Measurements from ENCODE around the gene WIF1.

Gene WIF1

GRCh38 chr12:65082406-65082805 is 38.7 kb downstream of the WIF1 start:
- Histone ChIP-seq H3K27me3 (replicated peaks; ENCODE audit: control insufficient read depth, insufficient read depth, low read length) (peaks cover 15% of the 10 kb centered on the region), H3K9ac (ENCODE audit: low read length) (no peak overlapping the region), H3K4me1 (ENCODE audit: control insufficient read depth, insufficient read depth, low read length) (no peaks in the 10 kb centered on the region), H3K9me3 (ENCODE audit: control insufficient read depth, low read length) (peaks cover 3% of the 10 kb centered on the region), H3K4me3 (ENCODE audit: low read length) (no peak overlapping the region), H3K36me3 (ENCODE audit: control insufficient read depth, insufficient read depth, low read length, severe bottlenecking) (no peaks in the 10 kb centered on the region)
- no peak for DNase-seq (ENCODE audit: low read depth)

DNA sequence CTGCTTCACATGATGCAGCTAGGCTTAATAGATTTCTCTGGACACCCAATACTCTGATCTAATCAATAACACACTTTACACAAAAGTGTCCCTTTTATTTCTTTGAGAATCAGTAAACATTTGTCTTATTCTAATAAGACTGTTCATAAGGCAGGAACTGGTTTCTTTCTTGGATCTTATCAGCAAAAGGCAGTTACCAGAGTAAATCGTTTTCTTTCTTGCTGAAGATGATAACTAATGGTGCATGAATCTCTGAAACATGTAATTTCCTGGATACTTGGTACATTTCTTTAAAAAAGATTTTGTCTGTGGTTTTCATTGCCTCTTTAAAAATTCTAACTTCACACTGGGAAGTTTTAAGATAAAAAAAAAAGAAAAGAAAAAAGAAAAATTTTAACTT is 39.6 kb downstream of the WIF1 start:
- H3K36me3 ChIP-seq (ENCODE audit: control insufficient read depth, insufficient read depth, low read length, severe bottlenecking): no peaks in the 10 kb centered on the region
- no peaks in the 10 kb centered on the region for H3K4me1 ChIP-seq (ENCODE audit: control insufficient read depth, insufficient read depth, low read length)
- no peak overlapping the region for H3K4me3 ChIP-seq (ENCODE audit: low read length)
- DNase-seq (ENCODE audit: low read depth): no peak
- H3K27me3 ChIP-seq (replicated peaks; ENCODE audit: control insufficient read depth, insufficient read depth, low read length): peaks cover 16% of the 10 kb centered on the region
- H3K9ac ChIP-seq (ENCODE audit: low read length): no peak overlapping the region
- peaks cover 3% of the 10 kb centered on the region for H3K9me3 ChIP-seq (ENCODE audit: control insufficient read depth, low read length)

GRCh38 chr12:65074932-65075331 is 46.2 kb downstream of the WIF1 start:
- Histone ChIP-seq H3K9ac (ENCODE audit: low read length) (no peak overlapping the region), H3K27me3 (replicated peaks; ENCODE audit: control insufficient read depth, insufficient read depth, low read length) (peaks cover 18% of the 10 kb centered on the region), H3K4me1 (ENCODE audit: control insufficient read depth, insufficient read depth, low read length) (no peaks in the 10 kb centered on the region), H3K9me3 (ENCODE audit: control insufficient read depth, low read length) (no peaks in the 10 kb centered on the region), H3K36me3 (ENCODE audit: control insufficient read depth, insufficient read depth, low read length, severe bottlenecking) (no peaks in the 10 kb centered on the region), H3K4me3 (ENCODE audit: low read length) (no peak overlapping the region)
- DNase-seq (ENCODE audit: low read depth): no peak

DNA sequence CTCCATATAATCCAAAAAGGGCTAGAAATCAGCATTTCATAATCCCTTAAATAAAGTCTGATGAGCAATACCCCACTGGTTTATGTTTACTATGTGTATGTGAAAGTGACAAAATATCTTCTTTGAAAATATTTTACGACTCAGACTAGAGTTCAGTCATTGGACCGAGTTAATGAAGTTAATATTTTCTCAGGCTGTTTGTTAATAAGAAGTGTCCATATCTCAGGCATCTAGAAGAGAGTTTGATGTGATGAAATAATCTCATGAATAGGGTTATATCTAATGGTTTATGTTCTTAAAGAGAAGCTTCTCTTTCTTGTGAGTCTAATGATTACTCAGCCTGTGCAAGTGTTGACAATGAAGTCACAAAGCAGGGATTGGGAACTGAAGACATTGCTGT is 51.8 kb downstream of the WIF1 start:
- H3K27me3 ChIP-seq (replicated peaks; ENCODE audit: control insufficient read depth, insufficient read depth, low read length): peaks cover 11% of the 10 kb centered on the region
- H3K9me3 ChIP-seq (ENCODE audit: control insufficient read depth, low read length): no peaks in the 10 kb centered on the region
- H3K36me3 ChIP-seq (ENCODE audit: control insufficient read depth, insufficient read depth, low read length, severe bottlenecking): no peaks in the 10 kb centered on the region

DNA sequence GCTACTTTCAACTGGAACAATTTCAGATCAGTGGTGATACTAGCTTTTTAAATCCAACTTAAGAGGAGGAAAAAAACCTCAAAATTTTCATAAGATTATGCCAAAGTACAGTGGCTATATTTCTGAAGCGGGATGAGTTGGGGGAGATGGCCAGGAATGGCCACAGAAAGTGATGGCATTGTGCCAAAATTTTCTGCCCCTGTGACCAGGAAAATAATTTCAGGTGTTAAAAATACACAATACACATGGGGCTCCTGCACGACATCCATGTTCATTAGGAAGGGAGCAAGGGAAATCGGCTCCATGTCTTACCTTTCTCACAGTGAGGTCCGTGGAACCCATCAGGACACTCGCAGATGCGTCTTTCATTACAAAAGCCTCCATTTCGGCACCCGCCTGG is 53.7 kb downstream of the WIF1 start:
- Histone ChIP-seq H3K27me3 (replicated peaks; ENCODE audit: control insufficient read depth, insufficient read depth, low read length) (peaks cover 5% of the 10 kb centered on the region), H3K9ac (ENCODE audit: low read length) (no peak overlapping the region), H3K4me3 (ENCODE audit: low read length) (no peak overlapping the region), H3K36me3 (ENCODE audit: control insufficient read depth, insufficient read depth, low read length, severe bottlenecking) (no peaks in the 10 kb centered on the region), H3K9me3 (ENCODE audit: control insufficient read depth, low read length) (no peaks in the 10 kb centered on the region), H3K4me1 (ENCODE audit: control insufficient read depth, insufficient read depth, low read length) (no peaks in the 10 kb centered on the region)
- no peak for DNase-seq (ENCODE audit: low read depth)

More for the DNA sequence above, 51.8 kb downstream of the WIF1 start:
- Histone ChIP-seq H3K9ac (ENCODE audit: low read length) (no peak overlapping the region), H3K4me3 (ENCODE audit: low read length) (no peak overlapping the region), H3K4me1 (ENCODE audit: control insufficient read depth, insufficient read depth, low read length) (no peaks in the 10 kb centered on the region)
- DNase-seq (ENCODE audit: low read depth): no peak

DNA sequence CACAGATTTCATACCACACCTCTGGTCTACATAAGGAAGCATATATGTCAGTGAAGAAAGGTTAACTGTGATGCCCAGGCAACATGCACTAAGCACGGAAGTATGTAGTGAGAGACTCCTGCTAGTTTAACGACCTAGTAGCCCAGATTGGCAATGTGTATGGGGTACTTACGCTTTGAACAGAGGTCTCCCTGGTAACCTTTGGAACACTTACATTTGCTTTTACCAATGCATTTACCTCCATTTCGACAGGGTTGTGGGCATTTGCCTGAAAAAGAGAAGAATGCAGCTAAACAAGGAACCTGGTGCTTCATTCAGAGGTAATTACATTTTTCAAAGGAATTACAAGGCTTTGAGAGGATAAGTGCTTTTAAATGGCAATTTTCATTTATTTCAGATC is 65.2 kb downstream of the WIF1 start:
- Histone ChIP-seq H3K9me3 (ENCODE audit: control insufficient read depth, low read length) (no peaks in the 10 kb centered on the region), H3K4me1 (ENCODE audit: control insufficient read depth, insufficient read depth, low read length) (no peaks in the 10 kb centered on the region), H3K9ac (ENCODE audit: low read length) (no peak overlapping the region), H3K4me3 (ENCODE audit: low read length) (no peak overlapping the region), H3K27me3 (replicated peaks; ENCODE audit: control insufficient read depth, insufficient read depth, low read length) (peaks cover 7% of the 10 kb centered on the region), H3K36me3 (ENCODE audit: control insufficient read depth, insufficient read depth, low read length, severe bottlenecking) (no peaks in the 10 kb centered on the region)
- no peak for DNase-seq (ENCODE audit: low read depth)

- Histone ChIP-seq H3K4me3 (ENCODE audit: low read length) (no peak overlapping the region), H3K27me3 (replicated peaks; ENCODE audit: control insufficient read depth, insufficient read depth, low read length) (peaks cover 13% of the 10 kb centered on the region), H3K9ac (ENCODE audit: low read length) (no peak overlapping the region), H3K36me3 (ENCODE audit: control insufficient read depth, insufficient read depth, low read length, severe bottlenecking) (no peaks in the 10 kb centered on the region), H3K4me1 (ENCODE audit: control insufficient read depth, insufficient read depth, low read length) (no peaks in the 10 kb centered on the region), H3K9me3 (ENCODE audit: control insufficient read depth, low read length) (no peaks in the 10 kb centered on the region)
- no peak for DNase-seq (ENCODE audit: low read depth)
Observed at GRCh38 chr12:65051218-65051617, 69.9 kb downstream of the WIF1 start.

DNA sequence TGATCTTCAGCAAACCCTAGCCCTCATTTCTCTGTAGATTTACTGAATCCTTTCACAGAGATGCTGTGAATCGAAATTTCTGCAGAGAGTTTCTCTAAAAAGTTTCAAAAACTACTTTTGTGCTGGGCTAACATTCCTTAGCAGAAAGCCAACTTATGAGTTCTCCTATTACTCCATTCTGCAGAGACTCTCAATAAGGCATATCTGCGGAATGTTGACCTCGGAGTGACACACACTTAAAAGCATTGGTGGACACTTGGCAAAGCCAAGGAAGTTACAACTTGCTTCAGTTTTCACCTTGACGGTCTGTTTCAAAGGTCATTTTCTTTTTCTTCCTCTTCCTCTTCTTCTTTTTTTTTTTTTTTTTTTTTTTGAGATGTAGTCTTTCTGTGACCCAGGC is 75.8 kb downstream of the WIF1 start:
- Histone ChIP-seq H3K36me3 (ENCODE audit: control insufficient read depth, insufficient read depth, low read length, severe bottlenecking) (no peaks in the 10 kb centered on the region), H3K4me1 (ENCODE audit: control insufficient read depth, insufficient read depth, low read length) (no peaks in the 10 kb centered on the region), H3K27me3 (replicated peaks; ENCODE audit: control insufficient read depth, insufficient read depth, low read length) (peaks cover 15% of the 10 kb centered on the region), H3K9ac (ENCODE audit: low read length) (no peak overlapping the region), H3K9me3 (ENCODE audit: control insufficient read depth, low read length) (no peaks in the 10 kb centered on the region), H3K4me3 (ENCODE audit: low read length) (no peak overlapping the region)
- no peak for DNase-seq (ENCODE audit: low read depth)

DNA sequence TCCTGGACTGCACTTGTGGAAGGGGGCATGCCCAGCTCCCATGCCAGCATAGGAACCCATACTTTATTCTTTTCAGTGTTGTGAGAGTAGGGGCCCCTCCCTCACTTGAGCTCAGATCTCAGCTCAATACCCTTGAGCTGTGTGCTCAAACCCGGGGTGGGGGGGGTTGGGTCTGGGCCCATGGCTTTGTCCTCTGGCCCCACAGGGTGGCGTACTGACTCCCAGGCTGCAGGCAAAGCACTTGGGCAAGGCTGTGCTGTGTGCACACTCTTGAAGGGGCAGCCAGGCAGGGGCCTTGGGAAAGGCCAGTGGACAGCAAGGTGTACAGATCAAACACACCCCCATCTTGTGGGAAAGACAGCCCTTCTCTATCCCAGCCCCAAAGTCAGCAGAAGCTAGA is 81.8 kb downstream of the WIF1 start:
- Histone ChIP-seq H3K4me1 (ENCODE audit: control insufficient read depth, insufficient read depth, low read length) (no peaks in the 10 kb centered on the region), H3K27me3 (replicated peaks; ENCODE audit: control insufficient read depth, insufficient read depth, low read length) (peaks cover 4% of the 10 kb centered on the region), H3K36me3 (ENCODE audit: control insufficient read depth, insufficient read depth, low read length, severe bottlenecking) (no peaks in the 10 kb centered on the region), H3K9ac (ENCODE audit: low read length) (no peak overlapping the region), H3K4me3 (ENCODE audit: low read length) (no peak overlapping the region), H3K9me3 (ENCODE audit: control insufficient read depth, low read length) (peaks cover 10% of the 10 kb centered on the region)
- no peak for DNase-seq (ENCODE audit: low read depth)

GRCh38 chr12:65025136-65025535 is 96.0 kb downstream of the WIF1 start:
- Histone ChIP-seq H3K9me3 (ENCODE audit: control insufficient read depth, low read length) (peaks cover 13% of the 10 kb centered on the region), H3K27me3 (replicated peaks; ENCODE audit: control insufficient read depth, insufficient read depth, low read length) (peaks cover 19% of the 10 kb centered on the region), H3K4me1 (ENCODE audit: control insufficient read depth, insufficient read depth, low read length) (no peaks in the 10 kb centered on the region), H3K36me3 (ENCODE audit: control insufficient read depth, insufficient read depth, low read length, severe bottlenecking) (no peaks in the 10 kb centered on the region), H3K4me3 (ENCODE audit: low read length) (no peak overlapping the region), H3K9ac (ENCODE audit: low read length) (no peak overlapping the region)
- DNase-seq (ENCODE audit: low read depth): no peak

- DNase-seq (ENCODE audit: low read depth): no peak
- peaks cover 13% of the 10 kb centered on the region for H3K9me3 ChIP-seq (ENCODE audit: control insufficient read depth, low read length)
- no peak overlapping the region for H3K9ac ChIP-seq (ENCODE audit: low read length)
- H3K4me1 ChIP-seq (ENCODE audit: control insufficient read depth, insufficient read depth, low read length): no peaks in the 10 kb centered on the region
- peaks cover 23% of the 10 kb centered on the region for H3K27me3 ChIP-seq (replicated peaks; ENCODE audit: control insufficient read depth, insufficient read depth, low read length)
- no peak overlapping the region for H3K4me3 ChIP-seq (ENCODE audit: low read length)
- H3K36me3 ChIP-seq (ENCODE audit: control insufficient read depth, insufficient read depth, low read length, severe bottlenecking): no peaks in the 10 kb centered on the region
Observed at GRCh38 chr12:65023485-65023884, 97.6 kb downstream of the WIF1 start.

- H3K4me1 ChIP-seq (ENCODE audit: control insufficient read depth, insufficient read depth, low read length): no peaks in the 10 kb centered on the region
- no peak overlapping the region for H3K4me3 ChIP-seq (ENCODE audit: low read length)
- no peak for DNase-seq (ENCODE audit: low read depth)
- peaks cover 23% of the 10 kb centered on the region for H3K27me3 ChIP-seq (replicated peaks; ENCODE audit: control insufficient read depth, insufficient read depth, low read length)
- peaks cover 10% of the 10 kb centered on the region for H3K9me3 ChIP-seq (ENCODE audit: control insufficient read depth, low read length)
- H3K36me3 ChIP-seq (ENCODE audit: control insufficient read depth, insufficient read depth, low read length, severe bottlenecking): no peaks in the 10 kb centered on the region
- H3K9ac ChIP-seq (ENCODE audit: low read length): no peak overlapping the region
Observed at GRCh38 chr12:65022960-65023359, 98.1 kb downstream of the WIF1 start.
